Stromal cell of bone marrow (primary cell): ENCODE data around the gene DLX5.

Experiments
- DNase-seq: peaks from one replicate; pipeline ENCODE4 v3.0.0-alpha.2; 2012; ENCODE audit warnings: low read depth

The DLX5 gene

DNA sequence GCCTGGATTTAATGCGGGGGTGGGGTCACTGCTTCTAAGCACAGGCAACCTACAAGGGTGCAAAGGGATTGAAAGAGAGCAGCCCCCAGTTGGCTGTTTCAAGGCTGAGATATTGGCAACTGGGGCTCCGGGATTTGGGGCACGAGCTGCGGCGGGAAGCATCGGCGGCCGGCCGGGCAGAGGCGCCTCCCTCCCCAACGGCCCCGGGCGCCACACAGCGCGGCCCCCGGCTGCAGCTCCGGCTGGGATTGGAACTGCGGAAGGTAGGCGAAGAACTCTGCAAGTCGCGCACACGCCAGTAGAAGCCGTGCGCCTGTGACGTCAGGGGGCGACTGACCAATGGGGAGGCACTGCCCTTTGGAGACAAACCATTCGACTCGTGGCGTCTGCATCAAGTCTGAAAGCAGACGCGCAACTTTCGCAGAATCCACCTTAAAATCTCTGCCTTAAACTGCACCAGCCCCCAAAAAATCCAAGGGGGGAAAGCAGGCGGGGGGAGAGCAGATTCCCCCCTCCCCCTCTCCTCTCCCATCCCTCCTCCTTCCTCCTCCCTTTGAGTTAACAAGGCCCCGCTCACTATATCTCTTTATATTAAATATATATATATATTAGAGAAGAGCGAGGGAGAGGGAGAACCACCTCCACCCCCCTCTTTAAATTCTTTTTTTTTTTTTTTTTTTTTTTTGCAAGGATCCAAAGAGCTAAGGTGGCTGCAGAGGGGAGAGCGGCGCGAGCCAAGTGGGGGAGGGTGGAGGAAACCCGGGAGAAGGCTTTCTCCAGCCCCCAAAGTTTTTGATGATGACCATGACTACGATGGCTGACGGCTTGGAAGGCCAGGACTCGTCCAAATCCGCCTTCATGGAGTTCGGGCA lies 19.2 kb downstream of the DLX5 start, which contains the start of gene DLX6:
DLX6 (plus strand) TSS at position 371 of the 872 bp plus-strand sequence; CDS start at position 796, 425 bp downstream.
- DNase-seq: peak; percentile 89

DNA sequence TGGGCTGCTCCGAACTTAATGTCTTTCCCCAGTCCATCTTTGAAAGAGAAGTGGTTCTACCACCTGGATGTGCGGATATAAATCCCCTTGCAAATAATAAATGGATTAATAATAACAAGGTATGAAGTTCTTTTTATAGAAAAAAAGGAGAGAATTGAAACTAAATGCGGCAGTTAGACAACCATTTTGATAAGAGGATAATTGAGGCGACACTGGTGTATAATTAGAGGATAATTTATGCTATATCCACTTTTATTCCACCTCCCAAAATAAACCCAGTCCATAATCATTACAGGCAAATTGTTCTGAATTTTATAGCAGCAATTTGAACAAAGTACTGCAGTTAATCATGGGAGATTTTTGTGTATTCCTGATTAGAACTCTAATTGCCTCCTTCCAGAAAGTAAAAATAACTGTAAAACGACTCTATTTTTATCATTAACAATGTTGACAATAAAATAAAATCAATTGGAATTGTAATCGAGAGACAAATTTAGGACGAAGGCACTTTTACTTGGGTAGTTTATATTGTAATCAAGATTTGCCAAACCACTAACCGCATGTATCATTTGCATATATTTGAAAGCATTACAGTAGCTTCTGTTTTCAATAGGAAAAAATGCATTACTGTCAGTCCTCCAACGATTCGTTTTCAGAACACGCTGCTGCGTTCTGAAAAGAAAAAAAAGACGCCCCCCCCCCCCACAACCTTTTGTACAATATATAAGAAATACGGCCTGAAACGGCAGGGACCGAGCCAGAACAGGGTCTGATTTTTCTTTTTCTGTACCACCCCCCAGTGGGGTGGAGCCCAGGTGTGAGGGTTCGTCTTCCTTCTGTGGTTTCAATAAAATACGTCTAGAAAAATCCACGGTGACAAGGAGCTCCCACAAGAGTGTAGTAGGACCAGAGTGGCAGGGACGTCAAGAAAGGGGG lies 20.1 kb downstream of the DLX5 start:
- DNase-seq: no peak

DNA sequence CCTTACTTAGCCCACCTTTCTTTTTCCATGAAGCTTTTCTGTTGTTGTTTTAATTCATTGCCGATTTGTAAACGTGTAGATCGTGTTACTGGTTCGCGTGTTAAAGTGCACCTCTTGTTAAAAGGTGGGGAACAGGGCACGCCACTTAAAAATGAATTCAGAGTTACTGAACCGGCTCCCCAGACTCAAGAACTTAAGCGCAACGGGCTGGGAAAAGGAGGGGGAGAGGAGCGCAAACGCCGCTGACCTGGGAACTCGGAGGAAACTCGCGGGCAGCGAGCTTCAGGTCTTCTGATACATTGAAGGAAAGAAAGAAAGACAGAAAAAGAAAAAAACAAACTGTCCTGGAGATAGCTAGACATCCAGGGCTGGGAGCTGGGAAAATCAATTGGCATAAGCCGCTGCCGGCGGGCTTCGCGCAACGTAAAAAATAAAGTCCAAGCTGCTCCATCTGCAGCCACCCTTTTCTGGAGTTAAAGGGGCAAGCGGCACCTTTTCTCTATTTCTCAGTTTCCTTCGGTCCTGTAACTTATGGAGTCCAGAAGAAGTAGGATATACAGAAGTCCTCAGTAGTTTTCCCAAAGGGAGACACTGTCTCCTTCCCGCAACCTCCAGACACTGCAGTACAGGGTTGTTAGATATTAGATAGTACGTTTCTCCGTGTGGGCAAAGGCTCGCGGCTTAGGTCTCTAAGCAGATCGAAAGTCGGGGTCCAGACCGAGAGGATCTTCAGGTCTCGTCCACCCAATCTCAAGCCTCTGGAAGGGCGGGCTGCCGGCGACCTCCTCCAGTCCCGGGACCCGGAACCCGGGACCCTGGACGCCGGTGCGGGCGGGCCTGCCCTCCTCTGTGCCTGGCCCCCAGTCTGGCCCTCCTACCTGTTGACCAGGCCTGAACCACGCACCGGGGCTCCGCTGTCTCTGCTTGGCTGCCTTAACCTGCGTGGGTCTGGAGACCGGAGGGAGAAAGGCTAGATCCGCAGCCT lies 21.1 kb downstream of the DLX5 start:
- no peak for DNase-seq

DNA sequence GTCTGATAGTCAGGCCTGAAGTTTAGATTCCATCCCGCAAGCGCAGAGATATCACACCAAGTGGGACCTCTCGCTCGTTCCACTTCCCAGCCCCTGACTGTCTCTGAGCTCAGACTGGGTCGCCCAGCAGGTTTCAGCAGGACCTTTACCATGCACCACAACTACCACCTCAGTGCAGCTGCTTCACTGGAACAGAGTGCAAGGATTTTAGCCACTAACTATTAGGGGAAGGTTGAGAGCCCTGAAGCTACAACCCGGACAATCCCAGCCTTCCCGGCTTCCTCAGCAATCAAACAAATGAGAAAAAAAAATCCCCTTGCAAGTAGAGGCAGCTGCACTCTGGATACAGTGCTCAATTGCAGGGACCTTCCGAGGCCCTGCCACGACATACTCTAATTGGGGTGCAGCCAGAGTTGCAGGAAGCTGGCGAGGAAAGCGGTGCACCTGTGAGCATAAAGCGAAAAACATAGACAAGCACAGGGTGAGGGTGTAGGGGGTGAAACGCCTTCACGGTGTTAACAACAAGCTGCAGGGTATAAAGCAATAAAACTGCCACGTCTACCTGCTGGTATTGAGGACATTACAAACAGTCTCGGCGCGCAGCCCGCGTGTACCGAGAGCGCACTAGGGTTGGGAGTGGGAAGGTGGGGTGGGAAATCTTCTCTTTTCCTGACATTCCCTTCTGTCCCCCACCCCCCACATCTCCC lies 21.9 kb downstream of the DLX5 start:
- no peak for DNase-seq

DNA sequence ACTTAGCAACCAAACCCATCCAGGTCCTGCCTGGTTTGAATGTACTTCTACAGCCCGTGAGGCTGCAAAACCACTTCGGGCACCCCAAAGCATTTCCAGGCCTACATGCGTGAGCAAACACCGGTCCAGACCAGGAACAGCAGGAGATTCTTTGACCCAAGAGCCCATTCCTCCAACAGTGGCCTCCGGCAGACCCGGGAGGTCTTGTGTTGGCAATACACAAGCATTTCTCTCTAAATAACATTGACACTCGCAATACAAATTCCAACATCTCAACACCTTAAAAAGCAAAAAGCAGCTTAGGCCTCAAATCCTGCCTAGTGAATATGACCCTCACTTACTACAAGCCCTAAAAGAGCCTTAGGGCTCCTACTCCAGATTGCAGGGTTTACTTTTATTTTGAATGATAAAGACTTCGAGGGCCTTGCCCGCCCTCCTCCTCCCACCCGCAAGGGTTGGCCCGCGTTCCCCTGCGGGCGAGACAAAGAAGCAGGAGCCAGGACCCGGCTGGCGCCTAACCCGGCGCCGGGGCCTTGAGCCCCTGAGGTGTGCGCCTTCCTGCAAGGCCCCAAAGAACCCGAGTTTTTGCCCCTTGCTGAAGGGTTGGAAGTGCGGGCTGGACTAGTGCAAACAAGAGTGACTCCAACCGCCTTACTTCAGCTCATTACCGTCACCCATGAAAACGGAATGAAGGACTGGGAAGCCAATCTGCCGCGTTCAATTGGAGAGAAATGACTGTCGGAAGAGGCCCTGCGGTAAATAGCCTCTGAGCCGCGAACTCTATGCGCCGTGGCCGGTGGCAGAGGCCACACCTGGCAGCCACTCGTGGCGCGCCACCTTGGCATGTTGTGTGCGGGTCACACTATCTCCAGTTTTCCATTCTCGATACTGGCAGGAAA lies 22.7 kb downstream of the DLX5 start:
- no peak for DNase-seq

DNA sequence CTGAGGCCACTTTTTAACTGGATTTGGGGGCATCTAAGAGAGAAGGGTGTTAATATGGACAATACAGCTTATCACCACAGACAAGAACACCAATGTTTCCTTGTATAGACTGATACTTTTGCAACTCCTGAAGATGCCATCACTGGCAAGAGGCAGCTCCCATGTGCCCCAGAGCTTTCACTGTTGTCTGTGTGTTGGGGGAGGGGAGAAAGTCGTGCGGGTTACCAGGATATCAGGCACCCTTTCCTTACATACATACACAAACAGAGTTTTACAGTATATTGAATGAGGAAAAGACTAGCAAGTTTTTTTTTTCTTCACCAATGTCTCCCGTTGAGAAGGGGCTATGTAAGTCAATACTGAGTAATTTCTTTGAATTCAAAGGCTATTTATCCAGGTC lies 23.4 kb downstream of the DLX5 start:
- no peak for DNase-seq

DNA sequence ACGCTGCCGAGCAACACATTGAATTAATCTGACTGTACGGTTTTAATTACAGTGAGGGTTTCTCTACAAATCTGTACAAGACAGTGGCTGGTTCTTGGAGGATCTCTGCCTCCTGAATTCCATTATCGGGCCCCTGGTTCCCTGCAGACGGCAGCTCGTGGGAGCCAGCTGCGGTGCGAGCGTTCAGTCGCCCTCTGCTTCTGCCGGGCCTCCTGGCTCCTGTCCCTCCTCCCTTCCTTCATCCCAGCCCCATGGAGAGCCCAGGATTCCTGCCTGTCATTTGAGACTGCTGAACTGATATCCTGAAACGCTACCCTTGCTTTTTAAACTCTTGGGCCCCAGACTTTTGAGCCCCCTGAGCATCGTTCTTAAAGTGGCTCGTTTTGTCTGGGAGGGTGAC lies 25.9 kb downstream of the DLX5 start:
- no peak for DNase-seq

DNA sequence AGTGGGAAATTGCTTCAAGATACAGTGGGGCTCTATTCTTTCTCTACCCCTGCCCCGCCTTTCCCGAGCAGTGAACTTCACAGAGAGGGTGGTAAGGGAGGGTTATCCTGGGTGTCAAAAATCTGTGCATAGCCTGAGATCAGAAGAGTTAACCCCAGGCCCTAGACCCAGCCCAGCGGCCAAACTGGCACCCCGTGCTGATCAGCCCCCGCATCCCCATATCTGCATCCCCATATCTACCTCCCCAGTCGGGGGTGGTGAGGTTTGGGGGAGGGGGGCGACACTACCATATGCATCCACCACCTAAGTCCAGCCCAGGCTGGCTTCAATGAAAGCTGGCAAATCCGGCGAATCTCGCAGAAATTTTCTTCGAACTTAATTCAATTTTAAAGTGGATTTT lies 26.3 kb downstream of the DLX5 start:
- DNase-seq: no peak

DNA sequence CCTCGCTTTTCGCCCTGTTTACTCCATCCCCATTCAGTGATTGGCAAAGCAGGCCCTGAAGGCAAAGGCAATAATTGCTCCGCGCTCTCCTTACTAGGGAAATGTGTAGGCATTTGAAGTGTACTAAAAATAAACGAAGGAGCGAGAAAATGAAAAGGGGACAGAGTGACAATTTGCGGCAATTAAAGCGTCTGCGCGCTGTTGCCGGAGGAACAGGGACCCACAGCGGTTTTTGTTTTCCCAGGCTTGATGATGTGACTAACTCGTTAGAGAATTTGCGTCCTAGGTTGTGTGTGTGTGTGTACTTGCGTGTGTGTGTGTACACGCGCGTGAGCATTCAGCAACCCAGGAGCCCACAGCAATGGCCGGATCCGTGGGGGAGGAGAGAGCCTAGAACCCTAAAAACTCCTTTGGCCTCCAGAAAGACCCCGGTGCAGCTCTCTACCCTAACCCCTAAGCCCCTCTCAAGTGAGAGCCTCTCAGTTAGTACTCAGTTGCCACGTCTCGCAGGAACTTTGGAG lies 27.1 kb downstream of the DLX5 start:
- DNase-seq: no peak

DNA sequence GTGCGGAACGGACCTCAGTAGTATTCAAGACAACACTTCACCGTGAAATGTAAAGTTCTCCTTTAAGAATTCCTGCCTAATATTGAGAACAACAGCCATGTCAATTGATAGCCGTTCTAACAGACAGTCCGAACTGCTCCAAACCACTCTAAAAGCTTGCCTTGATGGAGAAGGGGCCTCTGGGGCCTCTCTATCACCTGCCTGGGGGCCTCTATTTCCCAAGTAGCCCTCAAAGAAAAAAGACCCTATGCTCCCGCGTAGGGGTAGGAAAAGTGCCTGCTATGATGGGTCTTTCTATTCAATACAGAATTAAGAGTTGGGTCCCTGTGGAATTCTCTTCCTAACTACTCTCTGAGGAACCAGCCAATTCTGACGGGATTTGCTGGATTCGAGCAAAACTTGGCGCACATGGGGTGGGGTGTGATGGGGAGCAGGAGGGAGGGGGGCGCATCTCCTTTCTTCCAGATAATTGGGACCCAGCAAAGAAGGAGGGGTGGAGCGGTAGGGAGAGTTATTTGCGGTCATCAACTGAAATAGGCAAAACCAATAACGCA lies 27.6 kb downstream of the DLX5 start:
- DNase-seq: no peak

DNA sequence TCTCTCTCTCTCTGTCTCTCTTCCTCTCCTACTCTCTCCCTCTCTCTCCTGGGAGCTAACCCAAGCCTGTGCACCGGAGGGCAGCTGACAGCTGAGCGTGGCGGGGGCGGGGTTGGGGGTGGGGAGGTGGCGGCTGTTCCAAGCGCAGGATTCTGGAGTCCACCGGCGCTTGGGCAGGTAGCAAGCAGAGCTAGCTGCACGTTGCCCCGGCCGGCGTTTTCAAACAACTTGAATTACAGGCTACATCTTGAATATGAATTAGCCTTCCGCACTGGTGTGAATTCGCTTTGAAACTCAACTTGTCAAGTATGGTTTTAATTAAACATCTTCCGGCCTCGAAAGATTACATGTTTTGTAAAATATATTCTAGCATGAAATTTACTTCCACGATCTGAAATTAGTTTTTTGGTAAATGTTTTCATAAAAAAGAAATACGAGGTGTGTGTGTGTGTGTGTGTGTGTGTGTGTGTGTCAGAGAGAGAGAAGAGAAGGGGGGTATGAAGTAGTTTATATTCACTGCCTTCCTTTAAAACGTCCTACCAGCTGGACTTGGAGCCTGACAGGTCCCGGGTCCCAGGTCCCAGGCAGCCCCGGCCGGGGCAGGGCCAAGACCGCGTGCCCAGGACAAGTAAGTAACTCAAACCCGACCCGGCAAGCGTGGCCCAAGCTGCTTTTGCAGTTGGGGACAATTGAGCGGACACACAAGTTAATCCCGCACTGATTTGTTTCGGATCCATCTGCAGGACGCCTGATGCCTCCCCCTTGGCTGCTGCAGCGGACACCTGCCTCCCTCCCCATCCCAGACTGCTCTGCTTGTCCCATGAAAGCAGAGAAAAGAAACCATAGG lies 28.3 kb downstream of the DLX5 start:
- no peak for DNase-seq

DNA sequence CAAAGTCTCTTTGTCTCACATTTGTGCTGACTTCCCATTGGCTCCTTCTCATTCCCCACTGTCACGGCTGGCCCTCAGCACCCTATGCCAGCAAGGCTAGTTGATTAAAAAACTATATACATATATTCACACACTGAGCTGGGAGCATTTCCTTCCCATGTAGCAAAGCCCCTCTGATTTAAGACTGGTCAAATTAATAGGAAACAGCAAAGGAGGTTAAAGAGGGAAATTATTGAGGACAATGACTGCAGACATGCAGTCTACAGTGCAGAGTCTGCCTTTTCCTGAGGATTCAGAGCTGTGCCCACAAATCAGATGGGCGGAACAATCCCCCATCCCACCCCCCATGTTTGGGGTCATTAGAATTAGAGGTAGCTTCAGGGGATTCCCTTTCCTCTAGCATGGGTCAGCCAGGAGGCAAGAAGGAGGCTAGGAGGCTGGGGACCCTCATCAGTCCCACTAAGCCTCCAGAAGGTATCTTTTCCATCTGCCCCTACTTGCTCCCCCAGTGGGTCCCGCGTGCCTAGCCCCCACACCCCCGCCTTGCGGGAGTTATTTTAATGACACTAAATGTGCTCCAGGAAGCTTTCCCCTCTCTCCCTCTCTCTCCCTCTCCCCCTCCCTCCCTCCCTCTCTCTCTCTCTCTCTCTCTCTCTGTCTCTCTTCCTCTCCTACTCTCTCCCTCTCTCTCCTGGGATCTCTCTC lies 29.1 kb downstream of the DLX5 start:
- no peak for DNase-seq

DNA sequence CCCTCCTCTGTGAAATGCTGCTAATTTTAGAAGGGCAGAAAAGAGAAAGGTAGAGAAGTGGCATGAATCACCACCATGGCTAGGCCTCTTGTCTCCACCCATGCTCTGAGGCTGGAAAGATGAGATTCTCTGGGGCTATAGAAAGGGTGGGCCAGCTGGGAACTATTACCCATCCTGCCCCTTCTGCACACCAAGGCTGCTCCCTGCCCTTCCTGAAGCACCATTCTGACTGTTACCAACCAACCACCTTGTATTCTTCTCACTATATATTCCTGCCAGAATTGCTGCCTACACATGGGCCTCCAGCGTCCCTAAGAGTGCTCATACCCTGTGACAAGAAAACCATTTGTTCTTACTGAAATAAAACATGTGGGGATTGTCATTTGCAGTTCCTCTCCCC lies 30.7 kb downstream of the DLX5 start:
- no peak for DNase-seq

DNA sequence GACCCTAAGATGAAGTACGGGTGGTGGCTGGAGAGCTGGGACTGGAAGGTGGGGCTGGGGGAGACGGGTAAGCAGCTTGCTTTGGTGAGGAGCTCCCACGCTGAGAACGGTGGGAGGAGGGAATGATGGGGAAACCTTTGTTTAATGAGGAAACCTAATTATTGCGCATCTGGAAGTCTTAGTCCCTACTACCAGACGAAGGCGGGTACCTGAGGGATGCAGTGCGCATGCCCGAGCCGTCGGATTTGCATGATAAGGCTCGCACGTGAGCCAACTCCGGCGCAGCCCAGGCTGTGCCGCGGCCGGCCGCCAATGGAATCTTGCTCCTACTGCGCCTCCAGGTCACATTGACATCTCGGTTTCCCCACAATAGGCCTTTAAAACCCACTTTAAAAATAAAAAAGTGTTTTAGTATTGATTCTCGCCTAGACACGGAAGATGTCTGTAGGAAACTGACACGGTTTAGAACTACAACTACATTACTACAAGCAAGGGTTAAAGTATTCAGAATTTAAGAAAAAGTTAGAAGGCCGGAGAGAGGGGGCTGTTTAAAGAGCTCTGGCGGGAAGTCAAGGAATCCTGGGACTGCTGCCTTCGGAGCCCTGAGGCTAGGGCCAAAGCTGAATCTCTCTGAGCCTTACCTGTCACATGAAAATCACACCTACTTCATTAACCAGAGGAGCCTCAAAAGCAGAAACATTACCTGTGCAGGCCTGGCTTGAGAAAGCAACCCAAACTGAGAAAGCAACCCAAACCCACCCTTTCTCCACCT lies 31.4 kb downstream of the DLX5 start:
- no peak for DNase-seq

DNA sequence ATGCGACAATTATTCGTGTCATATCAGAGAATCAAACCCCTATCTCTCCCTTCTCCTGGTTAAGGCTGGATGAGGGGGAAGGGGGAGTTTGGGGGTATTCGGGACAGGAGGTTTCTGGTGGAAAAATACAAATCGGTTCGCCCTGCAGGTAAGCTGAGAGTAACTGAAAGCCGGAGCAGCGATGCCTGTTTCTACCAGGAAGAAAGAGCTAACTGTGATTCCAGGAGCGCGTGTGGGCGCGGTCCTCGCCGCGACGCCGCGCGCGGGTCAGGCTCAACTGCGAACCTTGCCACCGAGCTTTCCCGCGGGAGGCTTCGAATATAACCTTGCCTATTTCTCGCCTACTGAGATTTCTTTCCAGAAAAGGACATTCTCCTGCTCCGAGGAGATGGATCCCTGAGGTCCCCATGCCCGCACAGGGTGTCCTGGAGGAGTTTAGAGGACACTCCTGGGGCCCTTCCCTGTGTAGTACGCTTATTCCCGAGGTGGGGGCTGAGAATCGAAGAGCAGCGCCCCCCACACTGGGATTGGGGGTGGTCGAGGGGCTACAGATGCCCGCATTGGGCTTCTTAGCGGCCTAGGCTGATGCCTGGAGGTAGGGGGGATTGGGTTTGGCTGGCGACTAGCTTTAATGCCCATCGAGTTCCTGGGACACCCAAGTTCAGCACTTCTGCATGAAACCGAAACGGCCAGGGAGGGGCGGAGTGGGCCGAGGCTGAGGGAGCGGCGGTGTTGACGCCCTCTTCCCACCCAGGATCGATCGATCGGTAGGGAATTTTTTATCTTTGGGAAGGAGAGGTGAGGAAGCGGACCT lies 32.2 kb downstream of the DLX5 start:
- no peak for DNase-seq

DNA sequence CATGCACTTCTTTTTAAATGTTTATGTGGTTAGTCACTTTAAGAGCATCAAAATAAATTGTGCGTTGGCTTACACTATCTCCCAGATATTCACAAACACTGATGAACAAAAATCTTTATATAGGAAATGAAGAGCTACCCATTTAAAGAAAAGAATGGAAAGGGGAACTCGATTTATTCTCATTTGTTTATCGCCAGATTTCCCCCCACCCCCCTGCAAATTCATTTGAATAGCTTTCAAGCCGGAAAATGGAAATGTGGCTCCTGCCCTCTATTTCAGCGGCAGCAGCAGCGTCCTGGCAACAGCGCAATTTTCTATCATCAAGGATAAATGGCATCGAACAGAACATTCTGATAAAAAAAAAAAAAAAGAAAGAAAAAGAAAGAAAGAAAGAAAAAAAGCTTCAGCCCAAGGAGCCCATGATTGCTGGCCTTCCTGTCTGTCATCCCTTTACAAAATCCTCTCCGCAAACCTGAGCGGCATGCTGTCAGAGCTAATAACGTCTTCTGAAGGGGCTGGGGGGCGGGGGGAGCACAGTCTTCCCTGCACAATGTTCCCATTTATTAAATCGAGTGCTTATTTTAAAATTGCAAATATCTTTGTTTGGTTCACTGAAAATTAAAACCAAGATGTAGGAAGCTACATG lies 33.0 kb downstream of the DLX5 start:
- no peak for DNase-seq
